Adrenal gland (tissue), 12 donors: ENCODE data around the gene TENT4B. TPM values are rescaled to one million over a fixed set of nuclear protein-coding genes. Genes with fewer than 3 reads are reported as not detected.

Source experiments
- DNase-seq, 7 donors: peaks; one replicate each; pipeline ENCODE4 v3.0.0-alpha.2; 2019 to 2020
- H3K27ac ChIP-seq, 5 donors: fragments of 200-600 bp; sonication (generic) in 4 of 5; 1 replicate in 3 of 5; 2 replicates in 2 of 5; pipeline versions ENCODE4 v1.5.1 to v1.8.0; 2016 to 2020; ENCODE audit warnings: mild to moderate bottlenecking in 1 of 5
- H3K27me3 ChIP-seq: fragments of 200-600 bp; 2 replicates; pipeline ENCODE4 v1.8.0; 2021
- H3K36me3 ChIP-seq, 2 donors: fragments of 200-600 bp; replicated peaks in 1 of 2; 1 replicate in 1 of 2; 2 replicates in 1 of 2; pipeline versions ENCODE4 v1.5.1 to v1.8.0; 2018 to 2022
- H3K4me1 ChIP-seq, 2 donors: fragments of 200-600 bp; replicated peaks in 1 of 2; 1 replicate in 1 of 2; 2 replicates in 1 of 2; pipeline versions ENCODE4 v1.5.1 to v1.8.0; 2018 to 2021
- H3K4me3 ChIP-seq, 4 donors: fragments of 200-600 bp; sonication (generic) in 3 of 4; one replicate each; pipeline ENCODE4 v1.5.1; 2016 to 2018
- H3K9me3 ChIP-seq, 3 donors: fragments of 200-600 bp; sonication (generic) in 1 of 3; replicated peaks in 1 of 3; 1 replicate in 2 of 3; 2 replicates in 1 of 3; pipeline versions ENCODE4 v1.5.1 to v1.8.0; 2016 to 2021
- CTCF ChIP-seq, 6 experiments: fragments of 450-650 bp in 4 of 6; fragments of 200-600 bp in 2 of 6; sonication (generic) in 1 of 6; IDR thresholded peaks; 1 replicate in 5 of 6; 2 replicates in 1 of 6; pipeline versions ENCODE4 v1.5.1 to v1.8.0; 2016 to 2021; ENCODE audit warnings: antibody characterized with exemption in 6 of 6, mild to moderate bottlenecking in 2 of 6, moderate library complexity in 1 of 6
- POLR2A ChIP-seq, 2 donors: fragments of 450-650 bp; IDR thresholded peaks; one replicate each; pipeline ENCODE4 v1.6.1; 2017; ENCODE audit warnings: antibody characterized with exemption in 2 of 2, mild to moderate bottlenecking in 2 of 2, moderate library complexity in 1 of 2
- WGBS, 4 donors: extraction: QIAGEN DNeasy Blood & Tissue Kit in 2 of 4; methylation state at CpG; one replicate each; pipeline versions ENCODE4 v1.1.5 to v1.1.7; 2013 to 2017; 5-methylcytosine and 5-hydroxymethylcytosine counted together
- intact Hi-C, 2 donors: fragments of 100-400 bp; cut with DNase I; formaldehyde crosslinking; loops; one replicate each; pipeline versions ENCODE4 v1.14.1 to v1.15.0; 2022 to 2023
- polyA plus RNA-seq, 3 donors: library from polyadenylated mRNA; stranded (reverse); fragments of 200-250 nt in 2 of 3; fragments of 350-450 nt in 1 of 3; fragmentation: Illumina TruSeq in 1 of 3; extraction: RNeasy Lipid Tissue Mini Kit (QIAGEN cat#74804) in 1 of 3; gene quantifications; one replicate each; pipeline ENCODE4 v1.2.3, GENCODE V29; 2013 to 2014
- total RNA-seq, 9 donors: library from RNA; depleted of rRNA in 4 of 9; stranded (reverse); fragments of >200 nt in 4 of 9; fragments of 120-200 nt in 1 of 9; fragmentation: NEBNext Ultra II Directional in 1 of 9; extraction: Animal tissue kit (Norgen Biotek cat#: 25700) in 1 of 9; gene quantifications; one replicate each; pipeline versions ENCODE4 v1.1.0 to v1.2.4, GENCODE V29; 2013 to 2023
- donor health status: healthy with polysubstance abuse.
- donor health status: Bipolar disorder and iron deficiency.
- donor health status: DM: yes; HTN: yes; CAD: no.
- donor health status: DM: no; HTN: no; CAD: no.
- donor health status: DM: no; HTN: no; CAD: no.
- donor health status: DM: yes; HTN: yes; CAD: no.

TENT4B gene
- total and polyA plus RNA-seq, 12 donors, result 4.2 to 27.8 (median 13.4) TPM

- no peaks in the 10 kb centered on the region for H3K9me3 ChIP-seq
- H3K4me3 ChIP-seq, result peak overlapping the region; percentile 65 to 84 (median 80)
- peaks cover 17 to 37% of the 10 kb centered on the region in 2 donors for H3K4me1 ChIP-seq
- TF ChIP-seq CTCF (IDR thresholded peaks at IDR 0.05) (no peak), POLR2A (IDR thresholded peaks at IDR 0.05) (no peak)
- intact Hi-C loops, result loop anchor here in 1 of 2 donors (5.0 kb wide), 1 partner anchor 53 kb away; no protein-coding TSS in a partner anchor
- H3K27ac ChIP-seq, result peak overlapping the region; percentile 33 to 99 (median 95)
- H3K36me3 ChIP-seq, result no peaks in the 10 kb centered on the region
- H3K27me3 ChIP-seq, result no peaks in the 10 kb centered on the region
- DNase-seq, result peak in 5 of 7 donors; percentile 20 to 61 (median 35)
- 12 to 16% (median 13%) methylated on average over 10 of the region's 10 CpGs for WGBS, 4 donors
Observed at GRCh38 chr16:50154420-50154950, 1.4 kb downstream of the TENT4B start.

GRCh38 chr16:50155925-50156324 is 2.8 kb downstream of the TENT4B start:
- WGBS, 4 donors, result 48 to 59% (median 50%) methylated on average over 1 of the region's 1 CpG
- Histone ChIP-seq H3K36me3 (no peaks in the 10 kb centered on the region), H3K27me3 (no peaks in the 10 kb centered on the region), H3K27ac (peak overlapping the region in 2 of 5 donors; percentile 62 to 95), H3K4me3 (peak overlapping the region in 2 of 4 donors; percentile 77 to 84), H3K4me1 (peaks cover 17 to 44% of the 10 kb centered on the region in 2 donors), H3K9me3 (no peaks in the 10 kb centered on the region)
- intact Hi-C loops, result no loop called here
- no peak for TF ChIP-seq POLR2A (IDR thresholded peaks at IDR 0.05)
- TF ChIP-seq CTCF (IDR thresholded peaks at IDR 0.05), result no peak
- DNase-seq, result no peak

- intact Hi-C loops, result no loop called here
- no peaks in the 10 kb centered on the region for H3K9me3 ChIP-seq
- TF ChIP-seq POLR2A (IDR thresholded peaks at IDR 0.05), result no peak
- TF ChIP-seq CTCF (IDR thresholded peaks at IDR 0.05), result no peak
- no peaks in the 10 kb centered on the region for H3K36me3 ChIP-seq
- H3K27me3 ChIP-seq, result no peaks in the 10 kb centered on the region
- WGBS, 4 donors, result 93 to 96% (median 94%) methylated on average over 6 of the region's 6 CpGs
- H3K4me1 ChIP-seq, result peaks cover 17 to 50% of the 10 kb centered on the region in 2 donors
- no peak overlapping the region for H3K4me3 ChIP-seq
- H3K27ac ChIP-seq, result peak overlapping the region in 1 of 5 donors; percentile 62
- no peak for DNase-seq
Observed at GRCh38 chr16:50156590-50156989, 3.5 kb downstream of the TENT4B start.

- 71 to 83% (median 79%) methylated on average over 4 of the region's 4 CpGs for WGBS, 4 donors
- peak in 1 of 7 donors; percentile 4 for DNase-seq
- Histone ChIP-seq H3K4me1 (peaks cover 7 to 45% of the 10 kb centered on the region in 2 donors), H3K27me3 (no peaks in the 10 kb centered on the region), H3K4me3 (no peak overlapping the region), H3K9me3 (no peaks in the 10 kb centered on the region), H3K36me3 (no peaks in the 10 kb centered on the region), H3K27ac (peak overlapping the region in 2 of 5 donors; percentile 29 to 34)
- intact Hi-C loops, result no loop called here
- TF ChIP-seq POLR2A (IDR thresholded peaks at IDR 0.05) (no peak), CTCF (IDR thresholded peaks at IDR 0.05) (no peak)
Observed at GRCh38 chr16:50160495-50161164, 7.5 kb downstream of the TENT4B start.
